SK-N-SH (cell line): ENCODE measurements around the gene HTT. TPM values are rescaled to one million over a fixed set of nuclear protein-coding genes. Genes with fewer than 3 reads are reported as not detected.

ENCODE experiments used
- CTCF ChIA-PET: fragments of 300-600, 350-600 bp; formaldehyde crosslinking; extraction: SDS; loops from one replicate; lab custom pipeline; 2021; lab: Yijun Ruan, JAX
- POLR2A ChIA-PET: fragments of 350-600 bp; sonication (Branson Sonifier 250); formaldehyde crosslinking; extraction: SDS; loops from one replicate; lab custom pipeline; 2020; ENCODE audit warnings: antibody characterized with exemption, inconsistent platforms; lab: Yijun Ruan, JAX
- DNase-seq: peaks from one replicate; pipeline ENCODE4 v3.0.0; 2012
- H2AFZ ChIP-seq: fragments of 200-600 bp; sonication (generic); 2 replicates; pipeline ENCODE4 v1.8.1; 2016; ENCODE audit warnings: antibody characterized with exemption, mild to moderate bottlenecking, low read depth
- H3F3A ChIP-seq: fragments of 200-600 bp; sonication (generic); replicated peaks from 2 replicates; pipeline ENCODE3; 2016; ENCODE audit warnings: antibody characterized with exemption, mild to moderate bottlenecking; ENCODE audit not compliant: insufficient read depth
- H3K27ac ChIP-seq, 2 experiments: fragments of 200-500 bp in 1 of 2; fragments of 200-600 bp in 1 of 2; sonication (Bioruptor generic) in 1 of 2; sonication (generic), shearing (Covaris generic) in 1 of 2; 2 replicates each; pipeline versions ENCODE4 v1.5.1 to v1.6.1; 2014 to 2016; ENCODE audit warnings: low read depth in 2 of 2, inconsistent platforms in 1 of 2, low read length in 1 of 2, mild to moderate bottlenecking in 1 of 2, mixed read lengths in 1 of 2
- H3K27me3 ChIP-seq: fragments of 200-600 bp; sonication (generic), shearing (Covaris generic); 2 replicates; pipeline ENCODE4 v1.6.1; 2016; ENCODE audit warnings: mixed run types; ENCODE audit not compliant: insufficient read depth
- H3K36me3 ChIP-seq, 2 experiments: fragments of 200-500 bp in 1 of 2; fragments of 200-600 bp in 1 of 2; sonication (Bioruptor generic) in 1 of 2; sonication (generic) in 1 of 2; replicated peaks in 1 of 2; 2 replicates each; pipeline versions ENCODE3 to v1.5.1; 2014 to 2016; ENCODE audit warnings: low read length in 1 of 2, mild to moderate bottlenecking in 1 of 2; ENCODE audit not compliant: insufficient read depth in 2 of 2, control insufficient read depth in 1 of 2
- H3K4me1 ChIP-seq, 2 experiments: fragments of 200-500 bp in 1 of 2; fragments of 200-600 bp in 1 of 2; sonication (Bioruptor generic) in 1 of 2; sonication (generic), shearing (Covaris generic) in 1 of 2; 2 replicates each; pipeline versions ENCODE4 v1.5.1 to v1.6.1; 2014 to 2016; ENCODE audit warnings: low read depth in 1 of 2, low read length in 1 of 2, mixed run types in 1 of 2; ENCODE audit not compliant: insufficient read depth in 2 of 2, control insufficient read depth in 1 of 2
- H3K4me2 ChIP-seq: fragments of 200-600 bp; sonication (generic), shearing (Covaris generic); 2 replicates; pipeline ENCODE4 v1.6.1; 2017; ENCODE audit warnings: mixed run types
- H3K4me3 ChIP-seq, 2 experiments: fragments of 200-500 bp in 1 of 2; fragments of 200-600 bp in 1 of 2; sonication (Bioruptor generic) in 1 of 2; sonication (generic), shearing (Covaris generic) in 1 of 2; 2 replicates each; pipeline versions ENCODE4 v1.5.1 to v1.8.1; 2014 to 2016; ENCODE audit warnings: low read depth in 2 of 2, inconsistent platforms in 1 of 2, low read length in 1 of 2, mild to moderate bottlenecking in 1 of 2, mixed read lengths in 1 of 2, moderate library complexity in 1 of 2
- H3K79me2 ChIP-seq: fragments of 200-600 bp; sonication (generic); 2 replicates; pipeline ENCODE4 v1.8.1; 2017; ENCODE audit warnings: mild to moderate bottlenecking; ENCODE audit not compliant: insufficient read depth
- H3K9ac ChIP-seq: fragments of 200-600 bp; sonication (generic); 2 replicates; pipeline ENCODE4 v1.6.1; 2017; ENCODE audit warnings: mixed run types
- H3K9me2 ChIP-seq: fragments of 200-600 bp; sonication (generic); 2 replicates; pipeline ENCODE4 v1.6.1; 2017; ENCODE audit warnings: mixed run types
- H3K9me3 ChIP-seq: fragments of 200-600 bp; sonication (generic); 2 replicates; pipeline ENCODE4 v1.6.1; 2017; ENCODE audit warnings: mixed run types, mild to moderate bottlenecking, moderate library complexity
- H4K20me1 ChIP-seq: fragments of 200-600 bp; sonication (generic); 2 replicates; pipeline ENCODE4 v1.6.1; 2017; ENCODE audit warnings: mild to moderate bottlenecking, mixed run types; ENCODE audit not compliant: insufficient read depth
- CHD2 ChIP-seq: fragments of 150-350 bp; IDR thresholded peaks from 2 replicates; pipeline ENCODE4 v1.6.1; 2018; ENCODE audit warnings: low read length; ENCODE audit not compliant: partially characterized antibody
- ELF1 ChIP-seq: IDR thresholded peaks from 2 replicates; pipeline ENCODE4 v1.4.0; 2012
- EZH2phosphoT487 ChIP-seq: fragments of 200-600 bp; sonication (generic); IDR thresholded peaks from 2 replicates; pipeline ENCODE4 v1.6.1; 2017; ENCODE audit warnings: low read depth, mixed run types, mild to moderate bottlenecking, antibody characterized with exemption, moderate library complexity, borderline replicate concordance
- GATA2 ChIP-seq: sonication (generic); formaldehyde crosslinking; IDR thresholded peaks from 2 replicates; pipeline ENCODE4 v1.5.0; 2020; ENCODE audit warnings: mild to moderate bottlenecking, missing genetic modification reagents
- JUND ChIP-seq: IDR thresholded peaks from 2 replicates; pipeline ENCODE4 v1.4.0; 2012
- RFX5 ChIP-seq: IDR thresholded peaks from 2 replicates; pipeline ENCODE4 v1.6.1; 2012; ENCODE audit warnings: mild to moderate bottlenecking, improper control_type of control experiment, low read length
- SIN3A ChIP-seq: IDR thresholded peaks from 2 replicates; pipeline ENCODE4 v1.6.1; 2012; ENCODE audit warnings: low read depth, mild to moderate bottlenecking, low read length, moderate library complexity, borderline replicate concordance
- SMC3 ChIP-seq: IDR thresholded peaks from 2 replicates; pipeline ENCODE4 v1.6.1; 2012; ENCODE audit warnings: low read depth, low read length, improper control_type of control experiment
- WGBS: methylation state at CpG from one replicate; pipeline ENCODE4 v1.1.6; 2017; ENCODE audit warnings: low lambda C conversion rate; 5-methylcytosine and 5-hydroxymethylcytosine counted together
- polyA plus RNA-seq, 3 experiments: library from polyadenylated mRNA; depleted of rRNA; stranded (reverse); fragments of >200 nt; gene quantifications; 2 replicates each; pipeline ENCODE4 v1.2.3, GENCODE V29; 2012
- TF ChIP-seq, protein P1 (sequence below): IDR thresholded peaks from 2 replicates; pipeline ENCODE4 v1.6.1; 2012; ENCODE audit warnings: mild to moderate bottlenecking, low read depth, low read length, moderate library complexity
- TF ChIP-seq, protein P2 (sequence below): fragments of 150-350 bp; IDR thresholded peaks from 2 replicates; pipeline ENCODE4 v1.6.1; 2016; ENCODE audit warnings: mild to moderate bottlenecking, low read depth, low read length

HTT gene
- polyA plus RNA-seq, 1 of the 3 experiments (the other 2 are of a cell fraction) = 11.3 TPM

DNA sequence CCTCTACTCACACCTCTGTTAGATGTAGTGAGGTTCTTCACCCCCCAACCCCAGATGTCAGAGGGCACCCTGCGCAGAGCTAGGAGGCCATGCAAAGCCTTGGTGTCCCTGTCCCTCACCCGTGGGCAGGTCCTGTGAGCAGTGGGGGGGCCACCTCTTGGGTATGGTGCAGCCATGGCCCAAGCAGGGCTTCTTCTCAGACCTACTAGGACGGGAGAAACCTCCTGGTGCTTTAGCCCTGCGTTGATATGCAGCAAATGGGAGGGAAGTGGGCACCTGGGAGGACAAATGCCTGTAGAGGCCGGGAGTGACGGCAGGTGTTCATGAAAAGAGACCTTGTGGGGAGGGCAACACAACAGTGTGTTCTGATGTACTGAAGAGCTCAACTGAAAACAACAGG, 136.0 kb downstream of the HTT start (continued):
- TF ChIP-seq RFX5 (no peak), GATA2 (CRISPR knock-in tag) (no peak), CHD2 (no peak), SIN3A (no peak), SMC3 (no peak), EZH2phosphoT487 (no peak)
- TF ChIP-seq, protein P1, sequence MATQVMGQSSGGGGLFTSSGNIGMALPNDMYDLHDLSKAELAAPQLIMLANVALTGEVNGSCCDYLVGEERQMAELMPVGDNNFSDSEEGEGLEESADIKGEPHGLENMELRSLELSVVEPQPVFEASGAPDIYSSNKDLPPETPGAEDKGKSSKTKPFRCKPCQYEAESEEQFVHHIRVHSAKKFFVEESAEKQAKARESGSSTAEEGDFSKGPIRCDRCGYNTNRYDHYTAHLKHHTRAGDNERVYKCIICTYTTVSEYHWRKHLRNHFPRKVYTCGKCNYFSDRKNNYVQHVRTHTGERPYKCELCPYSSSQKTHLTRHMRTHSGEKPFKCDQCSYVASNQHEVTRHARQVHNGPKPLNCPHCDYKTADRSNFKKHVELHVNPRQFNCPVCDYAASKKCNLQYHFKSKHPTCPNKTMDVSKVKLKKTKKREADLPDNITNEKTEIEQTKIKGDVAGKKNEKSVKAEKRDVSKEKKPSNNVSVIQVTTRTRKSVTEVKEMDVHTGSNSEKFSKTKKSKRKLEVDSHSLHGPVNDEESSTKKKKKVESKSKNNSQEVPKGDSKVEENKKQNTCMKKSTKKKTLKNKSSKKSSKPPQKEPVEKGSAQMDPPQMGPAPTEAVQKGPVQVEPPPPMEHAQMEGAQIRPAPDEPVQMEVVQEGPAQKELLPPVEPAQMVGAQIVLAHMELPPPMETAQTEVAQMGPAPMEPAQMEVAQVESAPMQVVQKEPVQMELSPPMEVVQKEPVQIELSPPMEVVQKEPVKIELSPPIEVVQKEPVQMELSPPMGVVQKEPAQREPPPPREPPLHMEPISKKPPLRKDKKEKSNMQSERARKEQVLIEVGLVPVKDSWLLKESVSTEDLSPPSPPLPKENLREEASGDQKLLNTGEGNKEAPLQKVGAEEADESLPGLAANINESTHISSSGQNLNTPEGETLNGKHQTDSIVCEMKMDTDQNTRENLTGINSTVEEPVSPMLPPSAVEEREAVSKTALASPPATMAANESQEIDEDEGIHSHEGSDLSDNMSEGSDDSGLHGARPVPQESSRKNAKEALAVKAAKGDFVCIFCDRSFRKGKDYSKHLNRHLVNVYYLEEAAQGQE = no peak

DNA sequence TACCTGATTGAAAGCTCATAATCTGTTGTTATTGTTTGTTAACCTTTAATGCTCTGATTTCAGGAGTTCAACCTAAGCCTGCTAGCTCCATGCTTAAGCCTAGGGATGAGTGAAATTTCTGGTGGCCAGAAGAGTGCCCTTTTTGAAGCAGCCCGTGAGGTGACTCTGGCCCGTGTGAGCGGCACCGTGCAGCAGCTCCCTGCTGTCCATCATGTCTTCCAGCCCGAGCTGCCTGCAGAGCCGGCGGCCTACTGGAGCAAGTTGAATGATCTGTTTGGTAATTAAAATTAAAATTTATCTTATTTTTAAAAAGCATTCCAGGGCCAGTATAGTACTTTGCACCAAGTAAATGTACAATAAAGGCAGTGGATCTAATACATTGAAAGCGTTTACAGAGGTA, 137.4 kb downstream of the HTT start:
- Histone ChIP-seq H3K4me1 (peaks cover 0 to 9% of the 10 kb centered on the region in 2 experiments; a peak in 2 of 4 replicates), H3K9me3 (no peaks in the 10 kb centered on the region), H3K27ac (no peak overlapping the region), H3K4me2 (no peak overlapping the region), H3F3A (no peaks in the 10 kb centered on the region), H3K79me2 (no peaks in the 10 kb centered on the region), H3K9ac (no peak overlapping the region), H2AFZ (no peak overlapping the region), H3K36me3 (peaks cover 51 to 87% of the 10 kb centered on the region in 2 experiments), H3K27me3 (no peaks in the 10 kb centered on the region), H3K9me2 (no peaks in the 10 kb centered on the region), H4K20me1 (no peaks in the 10 kb centered on the region), H3K4me3 (no peak overlapping the region)
- WGBS = 98% methylated on average over 8 of the region's 8 CpGs
- CTCF ChIA-PET = no interaction called here
- no peak for DNase-seq
- POLR2A ChIA-PET = no interaction called here
- TF ChIP-seq, protein P2, sequence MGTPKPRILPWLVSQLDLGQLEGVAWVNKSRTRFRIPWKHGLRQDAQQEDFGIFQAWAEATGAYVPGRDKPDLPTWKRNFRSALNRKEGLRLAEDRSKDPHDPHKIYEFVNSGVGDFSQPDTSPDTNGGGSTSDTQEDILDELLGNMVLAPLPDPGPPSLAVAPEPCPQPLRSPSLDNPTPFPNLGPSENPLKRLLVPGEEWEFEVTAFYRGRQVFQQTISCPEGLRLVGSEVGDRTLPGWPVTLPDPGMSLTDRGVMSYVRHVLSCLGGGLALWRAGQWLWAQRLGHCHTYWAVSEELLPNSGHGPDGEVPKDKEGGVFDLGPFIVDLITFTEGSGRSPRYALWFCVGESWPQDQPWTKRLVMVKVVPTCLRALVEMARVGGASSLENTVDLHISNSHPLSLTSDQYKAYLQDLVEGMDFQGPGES = no peak
- TF ChIP-seq ELF1 (no peak), JUND (no peak), SMC3 (no peak)
